HepG2 (cell line): ENCODE data around the gene UNKL. TPM values are rescaled to one million over a fixed set of nuclear protein-coding genes. Genes with fewer than 3 reads are reported as not detected.

Experiments
- ATAC-seq: fragments of 200-7000 bp; cut with Tn5 transposase; 3 replicates; pipeline ENCODE4 v1.9.1; 2020; ENCODE audit warnings: mild to moderate bottlenecking, moderate library complexity
- BruUV-seq: library from RNA; stranded (reverse); fragments of 400-500 nt; replicated peaks from 2 replicates; lab custom pipeline; 2021; lab: Mats Ljungman, UMichigan
- CTCF ChIA-PET: fragments of 300-600 bp; formaldehyde crosslinking; extraction: SDS; loops from one replicate; lab custom pipeline; 2021; ENCODE audit warnings: low total read pairs, inconsistent platforms, low intra/inter-chr PET ratio; lab: Yijun Ruan, JAX
- POLR2A ChIA-PET: fragments of 350-600 bp; sonication (Branson Sonifier 250); formaldehyde crosslinking; loops from one replicate; lab custom pipeline; 2020; ENCODE audit warnings: antibody characterized with exemption, inconsistent platforms; lab: Yijun Ruan, JAX
- DNase-seq: peaks from one replicate; pipeline ENCODE4 v3.0.0-alpha.2; 2015; ENCODE audit warnings: low spot score
- FAIRE-seq: peaks from 3 replicates; lab custom pipeline; 2011; peaks lifted over from hg19 to GRCh38; lab: Jason Lieb, UNC
- H2AFZ ChIP-seq: one replicate; pipeline ENCODE4 v1.6.1; 2011; ENCODE audit warnings: low read length, inconsistent platforms
- H3K27ac ChIP-seq: fragments of 300-600 bp; 3 replicates; pipeline ENCODE4 v1.8.0; 2011; ENCODE audit warnings: mixed run types, mild to moderate bottlenecking, mixed read lengths, low read length, inconsistent platforms; ENCODE audit not compliant: insufficient read depth; ENCODE audit errors: extremely low read length
- H3K27me3 ChIP-seq, 2 experiments: fragments of 200-600 bp in 1 of 2; 2 replicates in 1 of 2; 3 replicates in 1 of 2; pipeline versions ENCODE4 v1.6.0 to v1.8.0; 2011; ENCODE audit warnings: low read length in 2 of 2, mild to moderate bottlenecking in 2 of 2, moderate library complexity in 2 of 2, inconsistent platforms in 1 of 2; ENCODE audit not compliant: insufficient read depth in 2 of 2, control insufficient read depth in 1 of 2
- H3K36me3 ChIP-seq, 2 experiments: fragments of 200-600 bp in 1 of 2; replicated peaks in 1 of 2; 2 replicates in 1 of 2; 3 replicates in 1 of 2; pipeline versions ENCODE4 v1.5.1 to v1.8.0; 2011; ENCODE audit warnings: low read length in 2 of 2, inconsistent platforms in 1 of 2; ENCODE audit not compliant: insufficient read depth in 2 of 2, control insufficient read depth in 1 of 2
- H3K4me1 ChIP-seq: 2 replicates; pipeline ENCODE4 v1.5.1; 2012; ENCODE audit warnings: low read length, inconsistent platforms; ENCODE audit not compliant: insufficient read depth
- H3K4me2 ChIP-seq: 2 replicates; pipeline ENCODE4 v1.6.0; 2011; ENCODE audit warnings: low read depth, low read length, inconsistent platforms
- H3K4me3 ChIP-seq, 3 experiments: fragments of 200-600 bp in 1 of 3; sonication (generic), shearing (Covaris generic) in 1 of 3; replicated peaks in 1 of 3; 2 replicates each; pipeline ENCODE4 v1.5.1; 2011 to 2016; ENCODE audit warnings: low read length in 3 of 3, inconsistent platforms in 2 of 3, low read depth in 2 of 3, mild to moderate bottlenecking in 2 of 3, control low read depth in 1 of 3, mixed read lengths in 1 of 3; ENCODE audit not compliant: insufficient read depth in 1 of 3
- H3K79me2 ChIP-seq: one replicate; pipeline ENCODE4 v1.6.1; 2011; ENCODE audit warnings: low read length, inconsistent platforms; ENCODE audit not compliant: insufficient read depth
- H3K9ac ChIP-seq: 2 replicates; pipeline ENCODE4 v1.6.0; 2011; ENCODE audit warnings: mild to moderate bottlenecking, low read depth, low read length, inconsistent platforms; ENCODE audit not compliant: insufficient read depth
- H3K9me3 ChIP-seq: 2 replicates; pipeline ENCODE4 v1.5.1; 2012; ENCODE audit warnings: mild to moderate bottlenecking, low read length
- H4K20me1 ChIP-seq: 2 replicates; pipeline ENCODE4 v1.6.0; 2011; ENCODE audit warnings: inconsistent platforms, mild to moderate bottlenecking, low read length, moderate library complexity; ENCODE audit not compliant: insufficient read depth
- ADNP ChIP-seq: sonication (generic); formaldehyde crosslinking; IDR thresholded peaks from 2 replicates; pipeline ENCODE4 v1.4.0; 2020; ENCODE audit warnings: missing genetic modification reagents
- HDAC6 ChIP-seq: fragments of 200-600 bp; sonication (generic); IDR thresholded peaks from 2 replicates; pipeline ENCODE4 v1.7.0; 2017; ENCODE audit warnings: mild to moderate bottlenecking, antibody characterized with exemption, low read length, low read depth
- POLR2AphosphoS5 ChIP-seq: IDR thresholded peaks from 2 replicates; pipeline ENCODE4 v1.6.1; 2012; ENCODE audit warnings: low read depth, low read length
- SMYD3 ChIP-seq: sonication (generic); formaldehyde crosslinking; IDR thresholded peaks from 2 replicates; pipeline ENCODE4 v1.8.1; 2023; ENCODE audit warnings: mild to moderate bottlenecking, missing genetic modification reagents
- TCF7L2 ChIP-seq: IDR thresholded peaks from 2 replicates; pipeline ENCODE4 v1.6.1; 2011; ENCODE audit warnings: mild to moderate bottlenecking, low read depth, low read length, moderate library complexity
- ZKSCAN5 ChIP-seq: sonication (generic); formaldehyde crosslinking; IDR thresholded peaks from 2 replicates; pipeline ENCODE4 v1.5.1; 2020; ENCODE audit warnings: mild to moderate bottlenecking, missing genetic modification reagents
- ZNF589 ChIP-seq: sonication (generic); formaldehyde crosslinking; conservative IDR thresholded peaks from 2 replicates; pipeline ENCODE4 v1.8.0; 2022; ENCODE audit warnings: mild to moderate bottlenecking, moderate library complexity, missing genetic modification reagents
- ZNF660 ChIP-seq: sonication (generic); formaldehyde crosslinking; IDR thresholded peaks from 2 replicates; pipeline ENCODE4 v1.5.1; 2020; ENCODE audit warnings: mild to moderate bottlenecking, low read depth, missing genetic modification reagents, borderline replicate concordance
- WGBS: methylation state at CpG from one replicate; pipeline ENCODE4 v1.1.6; 2017; ENCODE audit warnings: low lambda C conversion rate; 5-methylcytosine and 5-hydroxymethylcytosine counted together
- in situ Hi-C: cut with HindIII; loops from 2 replicates; pipeline ENCODE4 v1.10.0; 2017; ENCODE audit warnings: low pct_unique_long_range_greater_than_20kb; ENCODE audit not compliant: extremely low pct_ligation_motif_present
- intact Hi-C: fragments of 100-400 bp; cut with micrococcal nuclease; formaldehyde crosslinking; loops from one replicate; pipeline ENCODE4 v1.10.0; 2022; ENCODE audit not compliant: unreplicated experiment
- polyA plus RNA-seq, 8 experiments: library from polyadenylated mRNA; depleted of rRNA in 3 of 8; stranded (reverse) in 7 of 8; unstranded in 1 of 8; fragments of >200 nt; fragmentation: Illumina TruSeq in 4 of 8; extraction: Trizol in 4 of 8; gene quantifications; 2 replicates each; pipeline versions ENCODE4 v1.2.1 to v1.2.3, GENCODE V29; 2011 to 2016; ENCODE audit warnings: low read depth in 4 of 8, missing spikeins in 1 of 8, mixed read lengths in 1 of 8; ENCODE audit not compliant: insufficient read depth in 1 of 8
- total RNA-seq, 5 experiments: library from RNA; depleted of rRNA; stranded (reverse); fragments of >200 nt; fragmentation: Illumina TruSeq; extraction: Trizol; gene quantifications; 2 replicates each; pipeline ENCODE4 v1.2.3, GENCODE V29; 2016; ENCODE audit warnings: low read depth in 1 of 5
- TF ChIP-seq, protein P1 (sequence below): sonication (generic); formaldehyde crosslinking; IDR thresholded peaks from 2 replicates; pipeline ENCODE4 v1.4.0; 2020; ENCODE audit warnings: missing genetic modification reagents
- TF ChIP-seq, protein P2 (sequence below), 2 experiments: sonication (generic) in 1 of 2; formaldehyde crosslinking in 1 of 2; IDR thresholded peaks; 2 replicates each; pipeline versions ENCODE4 v1.5.1 to v1.6.1; 2011 to 2020; ENCODE audit warnings: borderline replicate concordance in 1 of 2, low read depth in 1 of 2, low read length in 1 of 2, mild to moderate bottlenecking in 1 of 2, missing genetic modification reagents in 1 of 2, moderate library complexity in 1 of 2
- TF ChIP-seq, protein P3 (sequence below): sonication (generic); formaldehyde crosslinking; conservative IDR thresholded peaks from 2 replicates; pipeline ENCODE4 v1.8.0; 2022; ENCODE audit warnings: mild to moderate bottlenecking, moderate library complexity, missing genetic modification reagents

UNKL gene
- total and polyA plus RNA-seq, 2 of the 13 experiments (the other 11 are each of a cell fraction or from before 2014, with no cell fraction given) = 10.4 to 17.6 TPM

DNA sequence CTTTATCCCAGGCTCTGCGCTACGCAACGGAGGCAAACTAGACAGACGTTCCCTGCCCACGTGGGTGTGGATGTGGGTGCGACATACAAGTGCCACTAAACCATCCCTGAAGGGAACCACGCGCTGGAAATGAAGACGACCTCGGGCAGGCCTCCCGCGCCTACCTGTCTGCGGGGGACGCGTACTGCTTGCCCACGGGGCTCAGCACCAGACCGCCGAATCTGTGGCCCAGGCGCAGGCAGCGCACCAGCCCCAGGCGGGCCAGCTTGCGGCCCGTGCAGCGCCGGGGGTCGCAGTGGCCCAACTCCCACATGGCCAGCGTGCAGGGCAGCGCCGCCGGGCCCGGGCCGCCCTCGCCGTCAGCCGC lies 63.3 kb downstream of the UNKL start (continued):
- TF ChIP-seq, protein P1, sequence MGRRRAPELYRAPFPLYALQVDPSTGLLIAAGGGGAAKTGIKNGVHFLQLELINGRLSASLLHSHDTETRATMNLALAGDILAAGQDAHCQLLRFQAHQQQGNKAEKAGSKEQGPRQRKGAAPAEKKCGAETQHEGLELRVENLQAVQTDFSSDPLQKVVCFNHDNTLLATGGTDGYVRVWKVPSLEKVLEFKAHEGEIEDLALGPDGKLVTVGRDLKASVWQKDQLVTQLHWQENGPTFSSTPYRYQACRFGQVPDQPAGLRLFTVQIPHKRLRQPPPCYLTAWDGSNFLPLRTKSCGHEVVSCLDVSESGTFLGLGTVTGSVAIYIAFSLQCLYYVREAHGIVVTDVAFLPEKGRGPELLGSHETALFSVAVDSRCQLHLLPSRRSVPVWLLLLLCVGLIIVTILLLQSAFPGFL = no peak
- TF ChIP-seq ADNP (CRISPR knock-in tag) = no peak
- no peak for TF ChIP-seq HDAC6
- no peak for TF ChIP-seq ZKSCAN5 (CRISPR knock-in tag)
- no peak for TF ChIP-seq ZNF589
- no peak for TF ChIP-seq SMYD3
- TF ChIP-seq POLR2AphosphoS5 = no peak

DNA sequence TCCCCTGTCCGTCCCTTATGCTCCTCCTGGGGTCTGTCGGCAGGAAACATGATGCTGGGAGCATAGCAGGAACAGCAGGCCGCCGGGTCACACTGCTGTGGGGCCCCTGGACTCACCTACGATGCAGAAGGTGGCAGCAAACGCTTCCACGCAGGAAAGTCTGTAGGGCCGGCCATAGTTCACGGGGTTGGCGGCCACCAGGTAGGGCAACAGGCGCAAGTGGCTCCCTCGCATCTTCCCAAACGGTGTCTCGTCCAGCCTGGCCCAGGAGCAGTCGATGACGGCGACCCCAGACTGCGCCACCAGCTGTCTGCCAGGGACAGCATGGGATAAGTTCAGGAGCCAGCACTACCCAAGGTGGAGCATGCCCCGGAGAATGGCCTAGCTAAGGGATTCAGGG lies 63.8 kb downstream of the UNKL start:
- peak overlapping the region; percentile 98 for H3K4me2 ChIP-seq
- peak overlapping the region; percentile 76 to 92 (median 91); a peak in 5 of 6 replicates for H3K4me3 ChIP-seq
- H3K27me3 ChIP-seq = no peaks in the 10 kb centered on the region; a peak in 1 of 5 replicates
- ATAC-seq (no peak), DNase-seq (no peak)
- H3K9me3 ChIP-seq = no peaks in the 10 kb centered on the region
- H3K79me2 ChIP-seq = peaks cover 48% of the 10 kb centered on the region
- TF ChIP-seq, protein P2, sequence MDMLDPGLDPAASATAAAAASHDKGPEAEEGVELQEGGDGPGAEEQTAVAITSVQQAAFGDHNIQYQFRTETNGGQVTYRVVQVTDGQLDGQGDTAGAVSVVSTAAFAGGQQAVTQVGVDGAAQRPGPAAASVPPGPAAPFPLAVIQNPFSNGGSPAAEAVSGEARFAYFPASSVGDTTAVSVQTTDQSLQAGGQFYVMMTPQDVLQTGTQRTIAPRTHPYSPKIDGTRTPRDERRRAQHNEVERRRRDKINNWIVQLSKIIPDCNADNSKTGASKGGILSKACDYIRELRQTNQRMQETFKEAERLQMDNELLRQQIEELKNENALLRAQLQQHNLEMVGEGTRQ (IDR thresholded peaks at IDR 0.05; ENCODE audit: low read depth, low read length) = no peak
- TF ChIP-seq, protein P2 (CRISPR knock-in tag; IDR thresholded peaks at IDR 0.05; ENCODE audit: borderline replicate concordance) = peak; percentile 29; the same call in 1 of the 2 replicates
- no peak for TF ChIP-seq TCF7L2
- TF ChIP-seq, protein P3, sequence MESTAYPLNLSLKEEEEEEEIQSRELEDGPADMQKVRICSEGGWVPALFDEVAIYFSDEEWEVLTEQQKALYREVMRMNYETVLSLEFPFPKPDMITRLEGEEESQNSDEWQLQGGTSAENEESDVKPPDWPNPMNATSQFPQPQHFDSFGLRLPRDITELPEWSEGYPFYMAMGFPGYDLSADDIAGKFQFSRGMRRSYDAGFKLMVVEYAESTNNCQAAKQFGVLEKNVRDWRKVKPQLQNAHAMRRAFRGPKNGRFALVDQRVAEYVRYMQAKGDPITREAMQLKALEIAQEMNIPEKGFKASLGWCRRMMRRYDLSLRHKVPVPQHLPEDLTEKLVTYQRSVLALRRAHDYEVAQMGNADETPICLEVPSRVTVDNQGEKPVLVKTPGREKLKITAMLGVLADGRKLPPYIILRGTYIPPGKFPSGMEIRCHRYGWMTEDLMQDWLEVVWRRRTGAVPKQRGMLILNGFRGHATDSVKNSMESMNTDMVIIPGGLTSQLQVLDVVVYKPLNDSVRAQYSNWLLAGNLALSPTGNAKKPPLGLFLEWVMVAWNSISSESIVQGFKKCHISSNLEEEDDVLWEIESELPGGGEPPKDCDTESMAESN = 0 out of 2 replicates have a peak, but pooled peaks have one; percentile 3
- no peak for TF ChIP-seq ZNF660 (CRISPR knock-in tag)
- TF ChIP-seq, all 625 proteins: peak for 2
- WGBS = 85% methylated on average over 15 of the region's 19 CpGs
- H3K27ac ChIP-seq = peak overlapping the region; percentile 40
- ChIA-PET POLR2A (no interaction called here), CTCF (no interaction called here)
- FAIRE-seq = no peak
- intact Hi-C loops = no loop called here
- BruUV-seq = no TSS peak
- no peak overlapping the region for H2AFZ ChIP-seq
- H3K9ac ChIP-seq = peak overlapping the region; percentile 85
- in situ Hi-C loops = no loop called here
- peaks cover 30% of the 10 kb centered on the region for H3K4me1 ChIP-seq
- no peaks in the 10 kb centered on the region for H4K20me1 ChIP-seq
- H3K36me3 ChIP-seq = peaks cover 6 to 14% of the 10 kb centered on the region in 2 experiments; a peak in 4 of 5 replicates
